Right lobe of liver (tissue), 4 donors: Measurements from ENCODE around the gene ZNF860.

Experiments used
- POLR2A ChIP-seq: fragments of 450-650 bp; IDR thresholded peaks from one replicate; pipeline ENCODE4 v1.6.1; 2017; ENCODE audit warnings: antibody characterized with exemption, mild to moderate bottlenecking
- TF ChIP-seq, protein P1 (sequence below), 4 donors: fragments of 200-600 bp in 3 of 4; fragments of 450-650 bp in 1 of 4; IDR thresholded peaks; one replicate each; pipeline versions ENCODE4 v1.5.1 to v1.8.0; 2016 to 2022; ENCODE audit warnings: antibody characterized with exemption in 4 of 4, mild to moderate bottlenecking in 2 of 4
- donor health status: DM: no; HTN: no; CAD: no.
- donor health status: DM: no; HTN: no; CAD: no.
- donor health status: DM: no; HTN: yes; CAD: no.

GRCh38 chr3:31976302-31976701, 5.2 kb upstream of the ZNF860 start:
- TF ChIP-seq, protein P1, sequence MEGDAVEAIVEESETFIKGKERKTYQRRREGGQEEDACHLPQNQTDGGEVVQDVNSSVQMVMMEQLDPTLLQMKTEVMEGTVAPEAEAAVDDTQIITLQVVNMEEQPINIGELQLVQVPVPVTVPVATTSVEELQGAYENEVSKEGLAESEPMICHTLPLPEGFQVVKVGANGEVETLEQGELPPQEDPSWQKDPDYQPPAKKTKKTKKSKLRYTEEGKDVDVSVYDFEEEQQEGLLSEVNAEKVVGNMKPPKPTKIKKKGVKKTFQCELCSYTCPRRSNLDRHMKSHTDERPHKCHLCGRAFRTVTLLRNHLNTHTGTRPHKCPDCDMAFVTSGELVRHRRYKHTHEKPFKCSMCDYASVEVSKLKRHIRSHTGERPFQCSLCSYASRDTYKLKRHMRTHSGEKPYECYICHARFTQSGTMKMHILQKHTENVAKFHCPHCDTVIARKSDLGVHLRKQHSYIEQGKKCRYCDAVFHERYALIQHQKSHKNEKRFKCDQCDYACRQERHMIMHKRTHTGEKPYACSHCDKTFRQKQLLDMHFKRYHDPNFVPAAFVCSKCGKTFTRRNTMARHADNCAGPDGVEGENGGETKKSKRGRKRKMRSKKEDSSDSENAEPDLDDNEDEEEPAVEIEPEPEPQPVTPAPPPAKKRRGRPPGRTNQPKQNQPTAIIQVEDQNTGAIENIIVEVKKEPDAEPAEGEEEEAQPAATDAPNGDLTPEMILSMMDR (IDR thresholded peaks at IDR 0.05) = no peak
- no peak for TF ChIP-seq POLR2A
